HepG2 (cell line): ENCODE data around the gene HEXD. TPM values are rescaled to one million over a fixed set of nuclear protein-coding genes. Genes with fewer than 3 reads are reported as not detected.

Experiments
- ATAC-seq: fragments of 200-7000 bp; cut with Tn5 transposase; 3 replicates; pipeline ENCODE4 v1.9.1; 2020; ENCODE audit warnings: mild to moderate bottlenecking, moderate library complexity
- BruUV-seq: library from RNA; stranded (reverse); fragments of 400-500 nt; replicated peaks from 2 replicates; lab custom pipeline; 2021; lab: Mats Ljungman, UMichigan
- CTCF ChIA-PET: fragments of 300-600 bp; formaldehyde crosslinking; extraction: SDS; loops from one replicate; lab custom pipeline; 2021; ENCODE audit warnings: low total read pairs, inconsistent platforms, low intra/inter-chr PET ratio; lab: Yijun Ruan, JAX
- POLR2A ChIA-PET: fragments of 350-600 bp; sonication (Branson Sonifier 250); formaldehyde crosslinking; loops from one replicate; lab custom pipeline; 2020; ENCODE audit warnings: antibody characterized with exemption, inconsistent platforms; lab: Yijun Ruan, JAX
- DNase-seq: peaks from one replicate; pipeline ENCODE4 v3.0.0-alpha.2; 2015; ENCODE audit warnings: low spot score
- FAIRE-seq: peaks from 3 replicates; lab custom pipeline; 2011; peaks lifted over from hg19 to GRCh38; lab: Jason Lieb, UNC
- H2AFZ ChIP-seq: one replicate; pipeline ENCODE4 v1.6.1; 2011; ENCODE audit warnings: low read length, inconsistent platforms
- H3K27ac ChIP-seq: fragments of 300-600 bp; 3 replicates; pipeline ENCODE4 v1.8.0; 2011; ENCODE audit warnings: mixed run types, mild to moderate bottlenecking, mixed read lengths, low read length, inconsistent platforms; ENCODE audit not compliant: insufficient read depth; ENCODE audit errors: extremely low read length
- H3K27me3 ChIP-seq, 2 experiments: fragments of 200-600 bp in 1 of 2; 2 replicates in 1 of 2; 3 replicates in 1 of 2; pipeline versions ENCODE4 v1.6.0 to v1.8.0; 2011; ENCODE audit warnings: low read length in 2 of 2, mild to moderate bottlenecking in 2 of 2, moderate library complexity in 2 of 2, inconsistent platforms in 1 of 2; ENCODE audit not compliant: insufficient read depth in 2 of 2, control insufficient read depth in 1 of 2
- H3K36me3 ChIP-seq, 2 experiments: fragments of 200-600 bp in 1 of 2; replicated peaks in 1 of 2; 2 replicates in 1 of 2; 3 replicates in 1 of 2; pipeline versions ENCODE4 v1.5.1 to v1.8.0; 2011; ENCODE audit warnings: low read length in 2 of 2, inconsistent platforms in 1 of 2; ENCODE audit not compliant: insufficient read depth in 2 of 2, control insufficient read depth in 1 of 2
- H3K4me1 ChIP-seq: 2 replicates; pipeline ENCODE4 v1.5.1; 2012; ENCODE audit warnings: low read length, inconsistent platforms; ENCODE audit not compliant: insufficient read depth
- H3K4me2 ChIP-seq: 2 replicates; pipeline ENCODE4 v1.6.0; 2011; ENCODE audit warnings: low read depth, low read length, inconsistent platforms
- H3K4me3 ChIP-seq, 3 experiments: fragments of 200-600 bp in 1 of 3; sonication (generic), shearing (Covaris generic) in 1 of 3; replicated peaks in 1 of 3; 2 replicates each; pipeline ENCODE4 v1.5.1; 2011 to 2016; ENCODE audit warnings: low read length in 3 of 3, inconsistent platforms in 2 of 3, low read depth in 2 of 3, mild to moderate bottlenecking in 2 of 3, control low read depth in 1 of 3, mixed read lengths in 1 of 3; ENCODE audit not compliant: insufficient read depth in 1 of 3
- H3K79me2 ChIP-seq: one replicate; pipeline ENCODE4 v1.6.1; 2011; ENCODE audit warnings: low read length, inconsistent platforms; ENCODE audit not compliant: insufficient read depth
- H3K9ac ChIP-seq: 2 replicates; pipeline ENCODE4 v1.6.0; 2011; ENCODE audit warnings: mild to moderate bottlenecking, low read depth, low read length, inconsistent platforms; ENCODE audit not compliant: insufficient read depth
- H3K9me3 ChIP-seq: 2 replicates; pipeline ENCODE4 v1.5.1; 2012; ENCODE audit warnings: mild to moderate bottlenecking, low read length
- H4K20me1 ChIP-seq: 2 replicates; pipeline ENCODE4 v1.6.0; 2011; ENCODE audit warnings: inconsistent platforms, mild to moderate bottlenecking, low read length, moderate library complexity; ENCODE audit not compliant: insufficient read depth
- GFI1 ChIP-seq: sonication (generic); formaldehyde crosslinking; IDR thresholded peaks from 2 replicates; pipeline ENCODE4 v1.5.0; 2020; ENCODE audit warnings: missing genetic modification reagents, mild to moderate bottlenecking, borderline replicate concordance
- HNRNPK ChIP-seq: fragments of 200-400 bp; formaldehyde crosslinking; IDR thresholded peaks from 2 replicates; pipeline ENCODE4 v1.6.1; 2018; ENCODE audit warnings: low read length, low read depth, moderate library complexity, mild to moderate bottlenecking; ENCODE audit not compliant: poor library complexity, severe bottlenecking
- HOXA3 ChIP-seq: sonication (generic); formaldehyde crosslinking; IDR thresholded peaks from 2 replicates; pipeline ENCODE4 v1.5.0; 2020; ENCODE audit warnings: missing genetic modification reagents
- RXRA ChIP-seq: sonication (generic); formaldehyde crosslinking; IDR thresholded peaks from 2 replicates; pipeline ENCODE4 v1.5.1; 2020; ENCODE audit warnings: missing genetic modification reagents
- WGBS: methylation state at CpG from one replicate; pipeline ENCODE4 v1.1.6; 2017; ENCODE audit warnings: low lambda C conversion rate; 5-methylcytosine and 5-hydroxymethylcytosine counted together
- in situ Hi-C: cut with HindIII; loops from 2 replicates; pipeline ENCODE4 v1.10.0; 2017; ENCODE audit warnings: low pct_unique_long_range_greater_than_20kb; ENCODE audit not compliant: extremely low pct_ligation_motif_present
- intact Hi-C: fragments of 100-400 bp; cut with micrococcal nuclease; formaldehyde crosslinking; loops from one replicate; pipeline ENCODE4 v1.10.0; 2022; ENCODE audit not compliant: unreplicated experiment
- polyA plus RNA-seq, 8 experiments: library from polyadenylated mRNA; depleted of rRNA in 3 of 8; stranded (reverse) in 7 of 8; unstranded in 1 of 8; fragments of >200 nt; fragmentation: Illumina TruSeq in 4 of 8; extraction: Trizol in 4 of 8; gene quantifications; 2 replicates each; pipeline versions ENCODE4 v1.2.1 to v1.2.3, GENCODE V29; 2011 to 2016; ENCODE audit warnings: low read depth in 4 of 8, missing spikeins in 1 of 8, mixed read lengths in 1 of 8; ENCODE audit not compliant: insufficient read depth in 1 of 8
- total RNA-seq, 5 experiments: library from RNA; depleted of rRNA; stranded (reverse); fragments of >200 nt; fragmentation: Illumina TruSeq; extraction: Trizol; gene quantifications; 2 replicates each; pipeline ENCODE4 v1.2.3, GENCODE V29; 2016; ENCODE audit warnings: low read depth in 1 of 5

Gene HEXD
- total and polyA plus RNA-seq, 2 of the 13 experiments (the other 11 are each of a cell fraction or from before 2014, with no cell fraction given) = 22.3 to 41.8 TPM

DNA sequence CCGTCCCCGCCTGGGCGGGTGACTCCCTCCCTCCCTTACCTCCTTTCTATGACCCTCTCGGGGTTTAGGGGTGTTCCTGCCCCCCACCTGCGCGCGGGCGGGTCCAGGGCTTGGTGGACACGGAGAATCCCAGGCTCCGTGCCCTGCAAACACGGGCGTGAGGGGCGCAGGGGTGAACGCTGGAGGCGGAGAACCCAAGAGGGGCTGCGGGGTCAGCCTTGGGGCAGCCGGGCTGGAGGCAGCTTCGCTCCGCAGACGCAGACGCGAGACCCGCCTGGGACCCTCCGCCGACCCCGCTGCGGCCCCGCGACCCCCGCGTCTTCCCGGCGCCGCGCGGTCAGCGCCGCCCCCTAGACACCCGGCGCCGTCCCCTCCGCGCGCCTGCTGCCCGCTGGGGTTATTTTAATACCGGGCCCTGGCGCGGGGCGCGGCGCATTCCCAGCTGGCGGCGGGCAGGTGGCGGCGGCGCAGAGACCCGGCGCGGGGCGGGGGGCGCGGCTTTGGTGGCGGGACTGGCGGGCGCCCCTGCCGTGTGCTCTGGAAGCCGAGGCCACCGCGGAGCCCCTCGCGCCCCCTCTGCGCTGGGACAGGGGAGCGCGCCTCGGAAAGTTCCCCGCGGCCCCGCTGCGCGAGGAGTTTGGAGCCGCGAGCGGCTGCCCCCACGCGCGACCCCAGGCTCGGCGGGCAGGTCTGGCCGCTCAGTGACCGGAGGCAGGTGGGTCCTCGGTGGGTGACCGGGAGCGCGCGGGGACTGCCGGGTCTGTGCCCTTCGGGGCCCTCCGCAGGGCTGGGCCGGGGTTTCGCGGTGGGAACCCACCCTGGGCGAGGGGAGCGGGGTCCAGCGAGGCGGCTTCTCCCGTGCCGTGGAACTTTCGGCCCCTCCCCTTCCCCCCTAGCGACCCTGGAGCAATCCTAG, 46.6 kb upstream of the HEXD start, which contains the start of gene UTS2R:
TSS of gene UTS2R (plus strand) at position 433 of the 916 bp plus-strand sequence. CDS start 2,560 bp downstream, outside the sequence.
- DNase-seq = no peak
- in situ Hi-C loops = no loop called here
- Histone ChIP-seq H3K4me3 (peak within 1 kb of the TSS in 2 of 3 experiments; percentile 39 to 59; a peak in 3 of 6 replicates), H3K4me1 (peaks cover 73% of the 10 kb centered on the region), H3K36me3 (no peaks in the 10 kb centered on the region), H3K4me2 (peak within 1 kb of the TSS; percentile 72), H3K9ac (peak within 1 kb of the TSS; percentile 16; the same call in 1 of the 2 replicates), H3K27ac (peak within 1 kb of the TSS; percentile 47), H2AFZ (no peak within 1 kb of the TSS), H3K27me3 (no peaks in the 10 kb centered on the region), H3K9me3 (no peaks in the 10 kb centered on the region), H3K79me2 (no peaks in the 10 kb centered on the region), H4K20me1 (no peaks in the 10 kb centered on the region)
- intact Hi-C loops = no loop called here
- FAIRE-seq = no peak
- POLR2A ChIA-PET = interaction anchor here (1.0 to 2.0 kb wide), 7 partner anchors 11 to 130 kb away, joined by 3 to 10 read pairs (median 3); no protein-coding TSS in a partner anchor
- ATAC-seq = no peak
- TF ChIP-seq RXRA (CRISPR knock-in tag) = 0 out of 2 replicates have a peak, but pooled peaks have one; percentile 5
- 0 out of 2 replicates have a peak, but pooled peaks have one; percentile 2 for TF ChIP-seq HOXA3 (CRISPR knock-in tag)
- no peak for TF ChIP-seq GFI1 (CRISPR knock-in tag)
- peak; percentile 24 for TF ChIP-seq HNRNPK
- WGBS = 91% methylated on average over 84 of the region's 109 CpGs
- BruUV-seq = no TSS peak
- CTCF ChIA-PET = no interaction called here
